Activated T-cell treated with anti-CD3 and anti-CD28 coated beads, Interleukin-2, amount 50 U/mL, for 4 hours (primary cell): ENCODE results near the gene NPB. TPM values are rescaled to one million over a fixed set of nuclear protein-coding genes. Genes with fewer than 3 reads are reported as not detected.
A peak's percentile ranks its signal among the peaks of the same experiment; 100 is the strongest.

ENCODE experiments used
- ATAC-seq, 2 donors: fragments of 200-7000 bp; cut with Tn5 transposase; one replicate each; pipeline ENCODE4 v1.10.0; 2021
- DNase-seq: peaks from one replicate; pipeline ENCODE4 v3.0.0-alpha.2; 2020
- H3K27me3 Mint-ChIP-seq: one replicate; pipeline ENCODE4 v1.8.0; 2021; ENCODE audit warnings: low read depth, mixed read lengths
- H3K36me3 Mint-ChIP-seq: one replicate; pipeline ENCODE4 v1.8.0; 2022; ENCODE audit warnings: mixed read lengths; ENCODE audit not compliant: insufficient read depth
- H3K4me1 Mint-ChIP-seq: one replicate; pipeline ENCODE4 v1.8.0; 2021; ENCODE audit warnings: low read depth, mixed read lengths
- H3K4me3 Mint-ChIP-seq: one replicate; pipeline ENCODE4 v1.8.0; 2021; ENCODE audit warnings: mild to moderate bottlenecking, moderate library complexity, mixed read lengths
- H3K9me3 Mint-ChIP-seq: one replicate; pipeline ENCODE4 v1.8.0; 2021; ENCODE audit warnings: mixed read lengths
- total RNA-seq, 3 donors: library from RNA; stranded (reverse); gene quantifications; one replicate each; pipeline ENCODE4 v1.2.1, GENCODE V29; 2021

Gene NPB
- total RNA-seq, 3 donors from 2014 or later: 0.14 to 0.24 TPM; not detected in 1

DNA sequence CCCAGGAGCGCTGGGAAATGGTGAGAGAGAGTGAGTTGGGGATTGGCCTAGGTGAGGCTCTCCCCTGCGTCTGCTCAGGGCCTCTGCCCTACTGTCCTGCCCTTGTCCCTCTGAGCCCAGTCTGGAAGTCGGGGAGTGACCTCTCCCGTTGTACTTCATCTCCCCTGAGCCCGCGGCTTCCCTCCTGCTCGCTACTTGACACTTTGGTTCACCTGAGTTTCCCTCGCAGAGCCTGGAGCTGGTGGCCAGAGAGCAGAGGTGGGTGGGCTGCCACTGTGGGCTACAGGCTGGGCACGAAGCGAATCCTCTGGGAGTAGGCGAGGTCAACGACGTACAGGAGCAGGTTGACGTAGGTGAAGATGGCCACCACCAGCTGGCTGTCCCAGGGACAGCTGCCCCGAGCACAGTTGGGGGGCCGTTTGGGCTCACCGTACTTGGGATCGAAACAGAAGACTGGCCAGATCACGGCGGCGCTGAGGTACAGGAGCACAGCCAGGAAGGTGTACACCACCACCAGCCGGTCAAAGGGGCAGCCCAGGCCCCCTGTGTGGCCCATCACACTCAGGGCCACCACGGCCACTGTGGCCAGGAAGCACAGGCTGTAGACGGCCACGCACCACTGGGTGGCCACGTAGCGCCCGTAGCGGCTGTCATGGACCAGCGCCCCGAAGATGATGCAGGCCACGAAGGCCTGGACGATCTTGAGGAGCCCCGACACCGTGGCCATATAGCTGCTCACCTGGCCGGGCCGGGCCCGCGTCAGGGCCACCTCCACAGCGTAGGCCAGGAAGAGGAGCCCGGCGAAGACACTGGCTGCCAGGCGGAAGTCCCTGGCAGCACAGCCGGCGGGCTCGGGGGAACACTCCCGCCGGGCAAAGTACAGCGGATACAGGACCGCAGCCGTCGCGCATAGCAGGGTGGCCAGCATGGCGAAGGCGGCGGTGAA is 38.8 kb downstream of the NPB start:
- H3K27me3 Mint-ChIP-seq: peaks cover 2% of the 10 kb centered on the region
- peaks cover 9% of the 10 kb centered on the region for H3K4me1 Mint-ChIP-seq
- no peaks in the 10 kb centered on the region for H3K9me3 Mint-ChIP-seq
- ATAC-seq (no peak), DNase-seq (no peak)
- H3K4me3 Mint-ChIP-seq: no peak overlapping the region
- H3K36me3 Mint-ChIP-seq: peaks cover 3% of the 10 kb centered on the region

DNA sequence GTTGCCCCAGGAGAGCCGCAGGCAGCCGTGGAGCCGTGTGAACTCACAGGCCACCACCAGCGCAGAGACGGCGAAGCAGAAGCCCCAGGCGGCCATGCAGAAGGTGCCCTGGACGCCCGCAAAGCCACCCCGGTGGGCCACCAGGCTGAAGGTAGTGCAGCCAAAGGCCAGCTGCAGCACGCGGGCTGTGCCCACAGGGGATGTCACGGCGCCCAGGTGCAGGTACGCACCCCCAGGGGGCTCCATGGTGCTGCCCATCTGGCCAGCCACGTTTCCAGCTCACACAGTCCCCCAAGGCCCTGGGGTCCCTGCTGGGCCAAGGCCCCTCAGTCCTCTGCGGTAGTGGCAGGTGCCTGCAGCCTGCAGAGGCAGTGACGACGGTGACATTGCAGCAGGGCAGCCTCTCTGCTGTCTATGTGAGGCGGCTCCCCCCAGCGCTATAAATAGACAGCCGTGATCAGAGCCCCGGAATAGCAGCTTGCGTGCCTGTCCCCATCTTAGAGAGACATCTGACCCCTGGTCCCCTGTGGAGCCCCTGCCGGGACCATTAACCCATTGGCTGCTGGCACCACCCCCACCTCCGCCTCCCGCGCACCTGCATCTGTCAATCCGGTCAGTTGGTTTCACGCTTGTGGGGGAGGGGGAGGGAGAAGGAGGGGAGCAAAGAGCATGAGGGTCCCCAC is 39.6 kb downstream of the NPB start:
- DNase-seq: peak; percentile 3
- Mint-ChIP-seq H3K4me3 (no peak overlapping the region), H3K36me3 (no peaks in the 10 kb centered on the region), H3K27me3 (peaks cover 2% of the 10 kb centered on the region), H3K9me3 (no peaks in the 10 kb centered on the region), H3K4me1 (peaks cover 6% of the 10 kb centered on the region)
- ATAC-seq: no peak

DNA sequence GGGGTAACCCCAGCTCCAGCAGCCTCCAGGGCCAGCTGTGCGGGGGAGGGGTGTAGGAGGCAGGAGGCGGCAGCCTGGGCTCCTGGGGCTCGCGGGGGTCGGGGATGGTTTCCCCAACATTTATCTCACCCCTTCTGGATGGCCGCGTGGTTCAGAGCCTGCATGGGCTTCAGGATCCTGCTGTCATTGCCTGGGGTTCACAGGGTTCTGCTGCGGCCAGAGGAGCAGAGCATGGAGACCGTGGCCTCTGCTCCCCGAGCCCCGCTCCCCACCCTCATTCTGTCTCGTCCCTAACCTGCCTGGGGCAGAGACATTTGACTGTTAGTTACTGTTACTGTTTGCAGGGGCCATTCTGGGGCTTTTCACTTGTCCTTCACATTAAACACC is 40.1 kb downstream of the NPB start:
- Mint-ChIP-seq H3K9me3 (no peaks in the 10 kb centered on the region), H3K27me3 (peaks cover 2% of the 10 kb centered on the region), H3K36me3 (no peaks in the 10 kb centered on the region), H3K4me3 (no peak overlapping the region), H3K4me1 (peaks cover 5% of the 10 kb centered on the region)
- ATAC-seq (no peak), DNase-seq (no peak)

DNA sequence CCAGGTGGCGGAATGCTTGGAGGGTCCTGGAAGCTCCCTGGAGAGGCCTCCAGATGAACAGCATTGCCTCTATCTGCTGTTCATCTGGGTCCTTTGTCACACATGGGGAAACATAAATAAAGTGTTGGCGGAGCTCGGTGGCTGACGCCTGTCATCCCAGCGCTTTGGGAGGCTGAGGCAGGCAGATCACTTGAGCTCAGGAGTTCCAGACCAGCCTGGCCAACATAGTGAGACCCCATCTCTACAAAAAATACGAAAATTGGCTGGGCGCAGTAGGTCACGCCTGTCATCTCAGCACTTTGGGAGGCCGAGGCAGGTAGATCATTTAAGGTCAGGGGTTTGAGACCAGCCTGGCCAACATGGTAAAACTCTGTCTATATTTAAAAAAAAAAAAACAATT is 42.8 kb downstream of the NPB start:
- Mint-ChIP-seq H3K9me3 (no peaks in the 10 kb centered on the region), H3K36me3 (no peaks in the 10 kb centered on the region), H3K27me3 (peaks cover 2% of the 10 kb centered on the region), H3K4me1 (no peaks in the 10 kb centered on the region), H3K4me3 (no peak overlapping the region)
- ATAC-seq (no peak), DNase-seq (no peak)

DNA sequence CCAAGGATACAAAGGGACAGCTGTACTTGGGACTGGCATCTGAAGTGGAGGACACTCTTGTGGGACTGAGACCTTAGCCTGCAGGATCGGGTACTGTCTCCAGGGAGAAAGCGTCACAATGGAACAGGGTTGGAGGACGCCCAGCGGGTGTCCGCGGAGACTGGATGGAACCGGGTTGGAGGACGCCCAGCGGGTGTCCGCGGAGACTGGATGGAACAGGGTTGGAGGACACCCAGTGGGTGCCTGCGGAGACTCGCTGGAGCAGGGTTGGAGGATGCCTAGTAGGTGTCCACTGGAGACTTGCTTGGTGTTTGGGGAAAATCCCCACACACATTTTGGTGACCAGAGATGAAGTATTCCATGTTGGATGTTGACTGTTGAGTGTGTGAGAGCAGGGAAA is 45.2 kb downstream of the NPB start, which contains the start of gene MYADML2:
TSS of gene MYADML2 (minus strand) at position 45 of the 400 bp plus-strand sequence. CDS start 5,492 bp downstream, outside the sequence.
- H3K36me3 Mint-ChIP-seq: no peaks in the 10 kb centered on the region
- no peaks in the 10 kb centered on the region for H3K9me3 Mint-ChIP-seq
- H3K27me3 Mint-ChIP-seq: no peaks in the 10 kb centered on the region
- ATAC-seq (no peak), DNase-seq (no peak)
- no peaks in the 10 kb centered on the region for H3K4me1 Mint-ChIP-seq
- H3K4me3 Mint-ChIP-seq: no peak within 1 kb of the TSS

DNA sequence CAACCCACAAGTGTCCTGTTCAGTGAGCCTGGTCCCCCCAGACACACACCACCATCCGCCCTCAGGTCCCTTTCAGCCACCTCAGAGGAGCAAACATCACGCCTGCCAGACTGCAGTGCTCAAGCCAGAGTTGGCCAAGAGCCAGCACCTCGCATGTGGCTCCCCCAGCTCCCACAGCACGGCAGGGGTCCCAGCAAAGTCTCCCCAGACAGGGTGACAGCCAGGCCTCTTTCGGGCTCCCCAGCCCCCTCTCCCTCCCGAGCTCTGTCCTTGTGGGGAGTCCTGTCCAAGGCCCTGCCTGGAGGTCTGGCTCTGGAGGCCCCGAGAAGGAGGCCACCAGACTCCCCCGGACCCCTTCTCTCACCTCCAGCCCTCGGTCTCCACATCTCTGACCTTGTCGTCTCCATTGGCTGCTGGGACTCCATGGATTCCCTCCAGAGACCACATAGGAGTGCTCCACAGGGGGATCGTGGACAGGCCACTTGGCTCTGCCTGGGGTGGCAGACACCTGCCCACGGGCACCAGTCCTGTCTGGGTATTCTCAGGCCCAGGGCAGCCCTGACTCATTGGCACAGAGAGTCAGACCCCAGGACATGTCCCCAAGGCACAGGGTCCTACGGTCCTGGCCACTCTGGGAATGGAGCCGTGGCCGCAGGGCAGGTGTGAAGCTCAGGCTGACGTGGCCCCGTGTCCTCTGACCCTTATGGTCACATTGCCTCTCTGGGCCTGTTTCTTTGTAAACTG is 46.8 kb downstream of the NPB start:
- DNase-seq: no peak
- Mint-ChIP-seq H3K36me3 (no peaks in the 10 kb centered on the region), H3K9me3 (no peaks in the 10 kb centered on the region), H3K27me3 (no peaks in the 10 kb centered on the region), H3K4me3 (no peak overlapping the region), H3K4me1 (no peaks in the 10 kb centered on the region)
- no peak for ATAC-seq

DNA sequence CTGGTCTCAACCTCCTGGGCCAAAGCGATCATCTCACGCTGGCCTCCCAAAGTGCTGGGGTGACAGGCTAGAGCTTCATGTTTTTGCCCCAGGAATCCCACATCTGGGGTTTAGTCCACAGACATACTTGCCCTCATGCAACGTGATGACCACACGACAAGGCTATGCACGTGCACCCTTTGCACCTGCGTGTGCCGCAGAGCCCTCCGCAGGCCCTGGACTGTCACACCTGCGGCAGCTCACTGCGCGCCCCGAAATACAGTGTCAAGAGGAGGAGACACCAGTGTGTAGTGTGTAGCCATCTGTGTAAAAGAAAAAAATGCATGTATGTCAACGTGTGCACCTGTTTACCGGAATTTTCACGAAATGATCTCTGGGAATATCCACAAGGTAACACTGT is 48.5 kb downstream of the NPB start:
- Mint-ChIP-seq H3K27me3 (no peaks in the 10 kb centered on the region), H3K4me3 (no peak overlapping the region), H3K9me3 (no peaks in the 10 kb centered on the region), H3K36me3 (no peaks in the 10 kb centered on the region), H3K4me1 (no peaks in the 10 kb centered on the region)
- DNase-seq (no peak), ATAC-seq (no peak)

DNA sequence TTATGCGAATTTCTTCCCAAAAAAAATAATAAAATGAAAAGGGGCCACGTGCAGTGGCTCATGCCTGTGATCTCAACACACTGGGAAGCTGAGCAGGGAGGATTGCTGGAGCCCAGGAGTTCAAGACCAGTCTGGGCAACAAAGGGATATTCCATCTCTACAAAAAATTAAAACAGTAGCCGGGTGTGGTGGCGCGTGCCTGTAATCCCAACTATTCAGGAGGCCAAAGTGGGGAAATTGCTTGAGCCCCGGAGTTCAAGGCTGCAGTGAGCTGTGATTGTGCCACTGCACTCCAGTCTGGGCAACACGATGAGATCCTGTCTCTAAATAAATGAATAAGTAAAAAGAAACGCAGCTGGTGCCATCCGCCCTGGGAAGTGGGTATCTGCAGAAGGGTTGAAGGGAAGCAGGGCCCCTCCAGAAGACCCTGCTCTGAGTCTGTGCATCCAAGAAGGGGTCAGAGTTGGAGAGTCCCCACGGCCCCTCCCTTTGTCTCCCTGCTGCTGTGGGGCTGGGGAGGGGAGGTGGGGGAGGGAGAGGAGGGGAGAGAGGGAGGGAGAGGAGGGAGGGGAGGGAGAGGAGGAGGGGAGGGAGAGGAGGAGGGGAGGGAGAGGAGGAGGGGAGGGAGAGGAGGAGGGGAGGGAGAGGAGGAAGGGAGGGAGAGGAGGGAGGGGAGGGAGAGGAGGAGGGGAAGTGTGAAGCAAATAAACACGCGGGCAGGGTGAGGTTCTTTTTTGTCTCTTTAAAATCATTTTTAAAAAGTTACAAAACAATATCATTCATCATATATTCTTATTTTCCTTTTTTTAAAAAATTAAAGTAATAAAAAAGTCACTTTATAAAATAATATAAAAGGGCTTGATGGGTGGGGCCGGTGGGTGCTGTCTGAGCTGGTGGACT is 50.0 kb downstream of the NPB start:
- H3K27me3 Mint-ChIP-seq: no peaks in the 10 kb centered on the region
- H3K4me3 Mint-ChIP-seq: no peak overlapping the region
- no peaks in the 10 kb centered on the region for H3K9me3 Mint-ChIP-seq
- no peaks in the 10 kb centered on the region for H3K4me1 Mint-ChIP-seq
- no peak for ATAC-seq
- H3K36me3 Mint-ChIP-seq: no peaks in the 10 kb centered on the region
- no peak for DNase-seq

Other genes with a start within 250 kb of the NPB start
- gene PDE6G, start 245.7 kb upstream of the NPB start, total RNA-seq: under 1 TPM in 1 of 3 donors, not detected in 2; 0.35 TPM
- 10 to 100 TPM; 35.0 to 41.1 (median 35.3) TPM for gene OXLD1, start 235.6 kb upstream of the NPB start, total RNA-seq
- 10 to 100 TPM; 82.9 to 91.9 (median 84.9) TPM for gene CCDC137, start 235.5 kb upstream of the NPB start, total RNA-seq
- gene ARL16, start 218.4 kb upstream of the NPB start, total RNA-seq: 10 to 100 TPM; 27.3 to 38.6 (median 27.9) TPM
- 100 to 1,000 TPM; 146 to 162 (median 147) TPM for gene HGS, start 218.2 kb upstream of the NPB start, total RNA-seq
- gene MRPL12, start 198.9 kb upstream of the NPB start, total RNA-seq: 100 to 1,000 TPM; 294 to 372 (median 359) TPM
- 10 to 100 TPM; 29.9 to 47.8 (median 38.8) TPM for gene SLC25A10, start 190.0 kb upstream of the NPB start, total RNA-seq
- not detected for gene GCGR, start 98.1 kb upstream of the NPB start, total RNA-seq
- 100 to 1,000 TPM; 100 to 112 (median 110) TPM for gene MCRIP1, start 68.9 kb upstream of the NPB start, total RNA-seq
- gene PPP1R27, start 67.2 kb upstream of the NPB start, total RNA-seq: not detected
- gene P4HB, start 41.7 kb upstream of the NPB start, total RNA-seq: 100 to 1,000 TPM; 442 to 487 (median 478) TPM
- 100 to 1,000 TPM; 789 to 858 (median 821) TPM for gene ARHGDIA, start 30.9 kb upstream of the NPB start, total RNA-seq
- gene ALYREF, start 10.7 kb upstream of the NPB start, total RNA-seq: 100 to 1,000 TPM; 321 to 369 (median 324) TPM
- 100 to 1,000 TPM; 128 to 157 (median 153) TPM for gene ANAPC11, start 10.5 kb upstream of the NPB start, total RNA-seq
- 10 to 100 TPM; 23.5 to 25.8 (median 25.7) TPM for gene PCYT2, start 9.2 kb downstream of the NPB start, total RNA-seq
- gene SIRT7, start 15.9 kb downstream of the NPB start, total RNA-seq: 10 to 100 TPM; 41.1 to 47.2 (median 46.3) TPM
- gene MAFG, start 25.5 kb downstream of the NPB start, total RNA-seq: 10 to 100 TPM; 42.9 to 50.9 (median 43.4) TPM
- 100 to 1,000 TPM; 192 to 199 (median 194) TPM for gene PYCR1, start 35.1 kb downstream of the NPB start, total RNA-seq
- not detected for gene MYADML2, start 45.0 kb downstream of the NPB start, total RNA-seq
- gene NOTUM, start 58.9 kb downstream of the NPB start, total RNA-seq: under 1 TPM; 0.40 to 0.56 (median 0.41) TPM
- gene ASPSCR1, start 75.4 kb downstream of the NPB start, total RNA-seq: 10 to 100 TPM; 41.4 to 41.9 (median 41.6) TPM
- 100 to 1,000 TPM; 145 to 189 (median 183) TPM for gene CENPX, start 120.6 kb downstream of the NPB start, total RNA-seq
- 10 to 100 TPM; 19.5 to 31.4 (median 30.8) TPM for gene LRRC45, start 121.1 kb downstream of the NPB start, total RNA-seq
- gene RAC3, start 129.4 kb downstream of the NPB start, total RNA-seq: 1 to 10 TPM; 4.1 to 7.7 (median 4.8) TPM
- 10 to 100 TPM; 74.2 to 88.6 (median 76.9) TPM for gene DCXR, start 135.5 kb downstream of the NPB start, total RNA-seq
- gene RFNG, start 149.6 kb downstream of the NPB start, total RNA-seq: 10 to 100 TPM; 20.3 to 21.5 (median 20.4) TPM
- gene GPS1, start 149.7 kb downstream of the NPB start, total RNA-seq: 100 to 1,000 TPM; 172 to 183 (median 177) TPM
- 100 to 1,000 TPM; 323 to 369 (median 326) TPM for gene DUS1L, start 163.6 kb downstream of the NPB start, total RNA-seq
- 100 to 1,000 TPM; 365 to 468 (median 403) TPM for gene FASN, start 196.0 kb downstream of the NPB start, total RNA-seq